ENCODE data around the gene PFKL.
"Not testable (repeated sequence)": the region's sequence is repeated elsewhere in the genome, so short reads cannot be mapped to it uniquely, and the experiment has no call there.

Gene PFKL

DNA sequence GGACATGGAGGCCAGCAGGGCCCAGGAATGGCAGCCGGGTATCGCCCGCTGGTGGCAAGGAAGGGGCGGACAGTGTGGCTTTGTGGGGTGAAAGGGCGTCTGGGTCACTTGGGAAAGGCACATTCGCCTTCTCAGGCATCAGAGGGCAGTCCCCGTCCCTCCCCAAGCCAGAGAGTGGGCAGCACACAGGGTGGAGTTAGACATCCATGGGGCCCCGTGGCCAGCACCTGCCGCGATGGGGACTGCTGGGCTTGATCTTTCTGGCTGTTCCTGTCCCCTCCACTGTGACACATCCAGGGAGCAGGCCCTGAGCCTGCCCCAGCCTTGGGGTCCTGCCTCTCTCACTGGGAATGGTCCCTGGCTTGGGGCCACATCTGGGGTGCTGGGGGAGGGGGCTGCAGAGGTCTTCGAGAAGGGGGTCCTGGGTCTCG lies 49.6 kb downstream of the PFKL start:
- FAIRE-seq: no peak

DNA sequence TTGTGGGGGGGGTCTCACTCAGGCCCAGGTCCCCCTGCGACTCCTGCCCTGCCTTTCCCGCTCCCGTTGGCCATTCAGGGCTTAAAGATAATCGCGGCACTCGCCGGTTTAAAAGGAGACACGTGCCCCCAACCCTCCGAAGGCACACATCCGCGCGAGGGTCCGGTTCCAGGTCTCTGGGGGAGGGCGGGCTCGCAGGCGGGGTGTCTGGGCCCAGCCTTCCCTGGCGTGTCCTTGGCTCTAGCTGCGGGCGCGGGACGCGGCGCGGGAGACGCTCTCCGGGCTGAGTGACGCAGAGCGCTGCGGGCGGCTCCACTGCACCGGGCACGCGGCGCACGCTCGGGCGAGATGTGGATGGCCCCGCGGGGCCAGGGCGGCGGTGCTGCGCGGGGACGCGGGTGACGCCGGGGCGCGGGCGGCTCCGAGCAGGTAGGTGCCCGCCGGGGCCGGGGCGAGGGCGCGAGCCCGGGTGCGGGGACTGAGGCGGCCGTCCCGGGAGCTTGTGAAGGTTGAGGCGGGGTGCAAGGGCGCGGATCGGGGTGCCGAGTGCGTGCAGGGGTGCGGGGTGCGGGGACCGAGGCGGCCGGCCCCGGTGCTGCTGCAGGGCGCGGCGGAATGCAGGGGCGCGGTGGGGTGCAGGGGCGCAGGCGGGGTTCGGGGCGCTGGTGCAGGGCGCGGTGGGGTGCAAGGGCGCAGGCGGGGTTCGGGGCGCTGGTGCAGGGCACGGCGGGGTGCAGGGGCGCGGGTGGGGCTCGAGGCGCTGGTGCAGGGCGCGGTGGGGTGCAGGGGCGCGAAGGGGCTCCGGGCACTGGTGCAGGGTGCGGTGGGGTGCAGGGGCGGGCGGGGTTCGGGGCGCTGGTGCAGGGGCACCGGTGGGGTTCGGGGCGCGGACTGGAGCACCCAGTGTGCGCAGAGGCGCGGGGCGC lies 50.3 kb downstream of the PFKL start:
- FAIRE-seq: no peak

DNA sequence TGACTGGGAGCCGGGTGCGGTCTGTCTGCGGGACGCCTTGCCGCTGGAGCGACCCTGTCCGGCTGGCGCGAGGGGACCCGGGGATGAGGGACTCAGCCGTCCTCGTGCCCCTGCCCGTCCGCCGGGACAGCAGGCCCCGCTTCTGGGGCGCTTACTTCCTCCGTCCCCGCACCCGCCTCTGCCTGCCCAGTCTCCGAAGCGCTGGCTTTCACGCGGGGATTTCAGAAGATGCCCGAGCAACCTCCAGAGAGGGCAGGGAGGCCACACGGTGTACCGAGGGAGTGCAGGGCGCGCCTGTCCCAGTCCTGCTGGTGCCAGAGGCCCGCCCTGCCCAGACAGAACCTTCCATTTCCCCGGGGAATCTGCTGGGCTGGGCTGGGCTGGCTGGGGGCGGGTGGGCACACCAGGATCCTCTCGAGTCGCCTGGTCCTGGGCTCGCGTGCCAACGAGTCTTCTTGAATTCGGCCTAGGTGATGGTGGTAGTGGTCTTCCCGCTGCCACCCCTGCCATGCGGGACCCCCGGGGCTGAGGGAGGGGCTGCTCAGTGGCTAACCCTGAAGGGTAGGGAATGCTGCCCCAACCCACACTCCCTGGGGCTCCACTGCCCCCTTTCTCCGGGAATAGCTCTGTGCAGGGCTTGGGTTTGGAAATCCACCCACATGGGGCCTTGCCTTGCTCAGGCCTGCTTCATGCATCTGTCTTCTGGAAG lies 51.1 kb downstream of the PFKL start:
- no peak for FAIRE-seq

DNA sequence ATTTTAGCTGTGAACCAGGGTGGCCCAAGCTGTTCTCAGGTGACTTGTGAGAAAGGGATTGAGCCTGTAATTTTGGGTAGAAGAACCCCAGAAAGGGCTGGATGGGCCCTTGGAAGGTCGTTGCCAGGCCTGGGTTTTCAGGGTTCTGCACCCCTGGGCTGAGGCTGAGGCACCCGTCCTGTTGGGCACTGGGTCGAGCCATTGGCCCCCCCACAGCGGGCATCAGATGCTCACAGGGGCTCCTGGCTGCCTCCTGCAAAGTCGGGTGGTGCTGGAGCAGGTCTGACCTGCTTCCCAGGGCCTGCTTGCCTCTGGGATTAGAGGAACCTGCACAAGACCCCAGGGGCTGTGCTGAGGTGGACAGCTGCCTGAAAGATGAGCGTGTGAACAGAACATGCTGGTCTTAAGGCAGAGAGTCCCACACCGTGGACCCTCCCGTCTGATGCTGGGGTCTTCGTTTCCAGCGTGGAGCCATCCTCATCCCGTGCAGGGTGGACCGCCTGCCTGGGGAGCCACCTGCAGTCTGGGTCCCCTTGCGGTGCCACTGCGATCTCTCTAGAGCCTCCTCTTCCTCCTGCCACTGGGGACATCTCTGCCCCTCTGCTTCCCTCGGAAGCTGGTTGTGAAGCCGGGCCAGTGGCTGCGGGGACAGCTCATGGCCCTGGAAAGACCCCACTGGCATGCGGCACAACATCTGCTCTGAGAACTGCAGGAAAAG lies 51.8 kb downstream of the PFKL start:
- no peak for FAIRE-seq

DNA sequence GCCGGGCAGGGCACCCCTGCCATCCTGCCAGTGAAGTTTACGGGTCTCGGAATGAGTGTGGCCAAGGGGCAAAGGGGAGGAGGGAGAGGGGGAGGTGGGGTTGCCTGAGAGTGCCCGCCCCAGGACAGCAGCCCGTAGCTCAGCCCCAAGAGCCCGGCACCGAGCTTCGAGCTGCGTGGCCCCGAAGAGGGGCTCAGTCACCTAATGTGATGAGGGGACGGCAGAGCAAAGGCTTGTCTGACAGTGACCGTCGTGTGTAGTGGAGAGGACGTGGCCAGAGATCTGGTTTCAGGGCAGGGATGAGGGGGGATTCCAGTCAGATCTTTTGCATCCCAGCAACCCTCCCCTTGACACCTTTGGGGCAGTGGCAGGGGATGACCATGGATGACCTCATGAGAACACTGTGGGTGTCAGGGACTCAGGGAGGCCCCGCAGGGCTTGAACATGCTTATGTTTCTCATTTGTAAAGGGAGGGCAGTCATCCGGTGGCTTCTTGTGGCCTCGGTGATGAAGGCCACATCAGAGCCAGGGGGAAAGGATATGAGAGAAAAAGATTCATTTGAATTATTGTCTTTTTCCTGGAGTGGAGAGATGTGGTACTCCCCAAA lies 52.5 kb downstream of the PFKL start:
- FAIRE-seq: no peak

DNA sequence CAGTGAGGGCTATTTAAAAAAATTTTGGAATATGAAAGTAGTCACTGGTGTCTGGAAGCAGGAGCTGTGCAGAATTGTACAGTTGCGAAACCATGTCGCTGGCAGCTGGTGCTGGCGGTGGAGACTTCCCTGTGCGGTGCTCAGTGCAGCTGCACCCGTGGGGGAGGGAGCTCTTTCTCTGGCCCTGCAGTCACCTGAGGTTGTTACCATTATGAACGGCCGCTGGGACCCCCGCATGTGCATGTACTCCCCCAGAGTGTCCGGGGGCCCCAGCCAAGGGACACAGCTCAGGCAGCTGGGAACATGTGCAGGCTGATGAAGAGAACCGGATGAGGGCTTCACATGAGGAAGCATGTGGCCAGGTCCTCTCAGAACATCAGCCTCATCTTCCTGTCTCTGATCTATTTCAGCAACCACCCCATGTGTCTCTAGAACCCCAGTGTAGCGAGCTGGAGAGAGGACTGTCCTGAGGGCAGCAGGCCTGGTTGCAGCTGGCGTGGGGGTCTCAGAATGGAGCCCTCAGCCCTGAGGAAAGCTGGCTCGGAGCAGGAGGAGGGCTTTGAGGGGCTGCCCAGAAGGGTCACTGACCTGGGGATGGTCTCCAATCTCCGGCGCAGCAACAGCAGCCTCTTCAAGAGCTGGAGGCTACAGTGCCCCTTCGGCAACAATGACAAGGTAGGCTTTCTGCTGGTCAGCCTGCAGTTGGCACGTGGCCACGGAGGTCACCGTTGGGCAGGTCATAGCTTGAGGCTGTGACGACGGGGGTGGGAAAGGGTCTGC lies 53.5 kb downstream of the PFKL start, which contains the start of gene TRPM2:
TRPM2 (plus strand) TSS at position 431 of the 780 bp plus-strand sequence; CDS start at position 511, 80 bp downstream.
- no peak for FAIRE-seq

DNA sequence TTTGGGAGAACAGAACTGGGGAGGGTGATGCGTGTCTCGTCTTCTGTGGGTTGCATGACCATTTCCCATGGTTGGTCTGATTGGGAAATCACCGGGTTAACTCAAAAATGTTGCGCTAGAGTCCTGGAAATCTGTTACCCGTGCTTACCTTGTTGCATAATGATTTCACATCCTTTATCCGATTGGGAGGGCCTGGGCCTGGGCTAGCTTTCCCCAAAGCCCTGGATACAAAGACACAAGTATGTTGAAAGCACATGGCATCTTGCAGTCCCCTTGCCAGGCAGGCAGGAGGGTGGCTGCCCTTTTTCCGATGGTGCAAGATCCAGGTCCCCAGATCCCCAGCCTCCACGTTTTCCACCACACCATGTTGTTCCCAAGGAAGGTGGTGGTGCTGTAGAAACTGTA lies 54.1 kb downstream of the PFKL start:
- FAIRE-seq: no peak

DNA sequence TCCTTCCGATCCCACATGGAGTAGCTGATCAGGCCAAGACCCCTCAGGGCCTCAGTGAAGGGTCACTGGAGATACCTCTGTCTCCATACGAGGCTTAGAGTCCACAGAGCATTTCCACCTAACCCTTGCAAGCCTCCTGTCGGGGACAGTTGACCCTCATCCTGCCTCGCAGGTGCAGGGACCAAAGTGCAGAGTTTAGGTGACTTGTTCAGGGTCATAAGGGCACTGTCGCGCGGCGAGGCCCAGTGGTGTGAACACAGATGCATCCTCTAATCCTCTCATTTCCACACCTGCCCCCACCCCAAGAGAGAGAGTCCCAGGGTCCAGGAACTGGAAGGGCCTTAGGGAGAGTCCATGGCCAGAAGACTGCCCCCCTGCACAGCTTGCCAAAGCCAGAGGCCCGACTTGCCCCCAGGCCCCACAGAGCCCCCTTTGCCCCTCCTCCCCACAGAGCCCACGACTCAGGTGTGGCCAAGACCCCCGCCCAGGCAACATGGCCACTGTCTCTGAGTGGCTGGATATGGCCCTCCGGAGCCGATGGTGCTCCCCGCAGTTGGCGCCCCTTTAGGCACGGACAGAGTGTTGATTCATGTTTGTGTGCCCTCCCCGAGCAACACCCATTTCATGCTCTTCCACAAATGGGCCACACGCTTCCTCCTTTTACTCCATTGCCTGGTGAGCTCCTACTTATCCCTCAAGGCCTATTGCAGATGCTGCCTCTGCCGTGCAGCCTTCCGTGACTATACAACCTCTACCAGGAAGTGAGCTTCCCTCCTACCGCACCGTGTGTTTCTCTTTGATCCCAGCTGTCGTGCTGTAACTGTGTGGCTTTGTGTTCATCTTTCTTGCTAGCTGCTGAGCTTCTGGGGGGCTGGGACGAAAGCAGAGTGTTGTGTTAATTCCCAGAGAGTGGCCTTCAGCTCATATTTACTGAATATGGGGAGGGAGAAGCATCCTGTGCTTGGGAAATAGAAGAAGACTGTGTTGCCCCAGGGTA lies 55.2 kb downstream of the PFKL start:
- no peak for FAIRE-seq

DNA sequence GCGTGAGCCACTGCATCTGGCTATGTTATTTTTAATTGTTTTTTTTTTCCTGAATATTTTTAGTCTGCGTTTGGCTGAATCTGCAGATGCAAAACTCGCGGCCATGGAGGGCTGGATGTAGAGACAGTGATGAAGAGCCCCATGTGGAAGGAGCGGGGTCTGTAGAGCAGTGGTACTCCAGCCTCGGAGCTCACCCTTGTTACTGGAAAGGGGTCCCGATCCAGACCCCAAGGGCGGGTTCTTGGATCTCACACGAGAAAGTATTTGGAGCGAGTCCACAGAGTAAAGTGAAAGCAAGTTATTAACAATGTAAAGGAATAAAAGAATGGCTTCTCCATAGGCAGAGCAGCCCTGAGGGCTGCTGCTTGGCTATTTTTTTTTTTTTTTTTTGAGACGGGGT lies 56.3 kb downstream of the PFKL start:
- no peak for FAIRE-seq

DNA sequence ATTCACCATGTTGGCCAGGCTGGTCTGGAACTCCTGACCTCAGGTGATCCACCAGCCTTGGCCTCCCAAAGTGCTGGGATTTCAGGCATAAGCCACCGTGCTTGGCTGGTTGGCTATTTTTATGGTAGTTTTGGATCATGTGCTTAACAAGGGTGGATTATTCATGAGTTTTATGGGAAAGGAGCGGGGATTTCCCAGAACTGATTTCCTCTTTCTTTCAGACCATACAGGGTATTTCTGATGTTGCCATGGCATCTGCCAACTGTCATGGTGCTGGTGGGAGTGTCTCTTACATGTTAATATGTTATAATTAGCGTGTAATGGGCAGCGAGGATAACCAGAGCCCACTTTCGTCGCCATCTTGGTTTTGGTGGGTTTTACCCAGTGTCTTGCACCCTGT lies 56.8 kb downstream of the PFKL start:
- no peak for FAIRE-seq

DNA sequence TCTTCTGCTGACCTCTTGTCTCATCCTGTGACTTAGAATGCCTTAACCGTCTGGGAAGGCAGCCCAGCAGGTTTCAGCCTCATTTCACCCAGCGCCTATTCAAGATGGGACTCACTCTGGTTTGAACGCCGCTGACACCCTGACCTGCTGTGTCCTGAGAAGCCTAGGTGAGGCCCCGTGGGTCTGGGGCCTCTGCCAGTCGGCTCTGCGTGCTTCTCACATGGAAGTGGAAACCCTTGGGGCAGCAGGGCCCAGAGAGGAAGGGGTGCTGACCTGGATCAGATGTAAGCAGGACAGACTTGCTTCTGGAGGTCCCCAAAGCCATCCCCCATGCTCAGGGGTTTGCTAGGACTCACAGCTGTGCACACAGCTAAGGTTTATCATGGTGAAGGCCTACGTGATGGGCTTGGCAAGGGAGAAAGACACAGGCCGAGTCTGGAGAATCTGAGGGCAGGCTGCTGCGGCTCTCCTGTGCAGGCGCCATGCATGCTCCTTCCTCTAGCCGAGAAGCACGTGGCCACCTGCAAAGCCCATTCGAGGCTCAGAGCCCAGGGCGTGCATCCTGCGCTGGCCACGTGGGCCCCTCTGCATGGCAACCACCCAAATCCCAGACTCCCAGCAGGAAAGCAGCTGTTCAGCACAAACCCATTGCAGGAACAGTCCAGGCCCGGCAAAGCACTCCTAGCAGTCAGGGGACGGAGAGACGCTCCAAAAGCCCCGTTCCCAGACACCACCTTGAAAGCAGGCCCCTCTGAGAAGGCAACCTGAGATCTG lies 57.4 kb downstream of the PFKL start:
- FAIRE-seq: no peak

DNA sequence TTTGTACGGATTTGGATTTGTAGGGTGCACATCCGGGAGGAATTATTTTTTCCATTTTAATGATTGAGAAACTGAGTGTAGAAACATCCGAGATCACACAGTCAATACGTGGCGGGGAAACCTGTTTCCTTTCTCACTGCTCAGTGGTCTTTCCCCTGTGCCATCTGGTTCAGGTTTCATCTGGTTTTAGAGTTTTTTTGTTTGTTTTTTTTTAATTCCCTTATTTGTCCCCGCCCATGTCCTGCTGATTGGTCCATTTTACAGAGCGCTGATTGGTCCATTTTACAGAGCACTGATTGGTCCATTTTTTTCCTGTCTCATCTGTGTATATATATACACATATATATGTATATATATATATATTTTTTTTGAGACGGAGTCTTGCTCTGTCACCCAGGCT lies 59.5 kb downstream of the PFKL start:
- FAIRE-seq: no peak

DNA sequence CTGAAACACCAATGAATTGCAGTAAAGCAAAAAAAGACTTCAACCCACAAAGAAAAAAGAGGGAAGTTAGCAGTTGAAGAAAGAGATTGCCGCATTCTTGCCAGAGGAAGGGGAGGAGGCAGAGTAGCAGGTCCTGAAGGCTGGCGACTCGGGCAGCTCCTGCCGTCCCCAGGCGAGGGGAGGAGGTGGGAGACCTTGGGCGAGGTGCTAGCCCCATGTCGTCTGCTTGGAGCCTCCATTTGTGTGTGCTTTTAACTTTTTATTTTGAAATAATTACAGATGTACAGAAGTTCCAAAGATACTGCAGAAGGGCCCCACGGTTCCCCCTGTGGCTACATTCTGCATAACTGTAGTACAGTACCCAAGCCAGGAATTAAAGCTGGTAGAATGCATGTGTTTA lies 60.3 kb downstream of the PFKL start:
- no peak for FAIRE-seq

DNA sequence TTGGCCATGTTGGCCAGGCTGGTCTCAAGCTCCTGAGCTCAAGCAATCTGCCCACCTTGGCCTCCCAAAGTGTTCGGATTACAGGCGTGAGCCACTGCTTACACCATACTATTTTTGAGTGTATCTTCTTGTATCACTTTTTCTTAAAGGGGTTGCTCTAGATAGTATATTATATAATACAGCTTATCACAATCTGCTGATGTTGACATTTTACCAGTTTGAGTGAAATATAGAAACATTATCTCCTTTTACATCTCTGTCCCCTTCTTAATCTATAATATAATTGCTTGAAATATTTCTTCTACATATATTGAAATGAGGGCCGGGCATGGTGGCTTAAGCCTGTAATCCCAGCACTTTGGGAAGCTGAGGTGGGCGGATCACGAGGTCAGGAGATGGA lies 62.0 kb downstream of the PFKL start:
- FAIRE-seq: not testable (repeated sequence)

DNA sequence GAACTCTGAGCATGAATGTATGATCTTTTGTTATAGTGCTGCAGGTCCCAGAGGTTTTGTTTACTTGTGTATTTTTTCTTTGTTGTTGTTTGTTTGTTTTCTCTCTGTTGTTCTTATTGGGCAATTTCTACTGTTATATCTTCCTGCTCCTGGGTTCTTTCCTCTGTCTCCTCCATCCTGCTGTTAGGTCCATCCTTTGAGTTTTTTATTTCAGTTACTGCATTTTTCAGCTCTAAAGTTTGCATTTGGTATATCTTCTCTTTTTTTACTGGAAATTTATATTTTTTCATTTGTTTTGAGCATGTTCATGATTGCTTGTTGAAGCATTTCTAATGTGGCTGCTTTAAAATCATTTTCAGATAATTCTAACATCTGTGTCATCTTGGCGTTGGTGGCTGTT lies 63.4 kb downstream of the PFKL start:
- no peak for FAIRE-seq

DNA sequence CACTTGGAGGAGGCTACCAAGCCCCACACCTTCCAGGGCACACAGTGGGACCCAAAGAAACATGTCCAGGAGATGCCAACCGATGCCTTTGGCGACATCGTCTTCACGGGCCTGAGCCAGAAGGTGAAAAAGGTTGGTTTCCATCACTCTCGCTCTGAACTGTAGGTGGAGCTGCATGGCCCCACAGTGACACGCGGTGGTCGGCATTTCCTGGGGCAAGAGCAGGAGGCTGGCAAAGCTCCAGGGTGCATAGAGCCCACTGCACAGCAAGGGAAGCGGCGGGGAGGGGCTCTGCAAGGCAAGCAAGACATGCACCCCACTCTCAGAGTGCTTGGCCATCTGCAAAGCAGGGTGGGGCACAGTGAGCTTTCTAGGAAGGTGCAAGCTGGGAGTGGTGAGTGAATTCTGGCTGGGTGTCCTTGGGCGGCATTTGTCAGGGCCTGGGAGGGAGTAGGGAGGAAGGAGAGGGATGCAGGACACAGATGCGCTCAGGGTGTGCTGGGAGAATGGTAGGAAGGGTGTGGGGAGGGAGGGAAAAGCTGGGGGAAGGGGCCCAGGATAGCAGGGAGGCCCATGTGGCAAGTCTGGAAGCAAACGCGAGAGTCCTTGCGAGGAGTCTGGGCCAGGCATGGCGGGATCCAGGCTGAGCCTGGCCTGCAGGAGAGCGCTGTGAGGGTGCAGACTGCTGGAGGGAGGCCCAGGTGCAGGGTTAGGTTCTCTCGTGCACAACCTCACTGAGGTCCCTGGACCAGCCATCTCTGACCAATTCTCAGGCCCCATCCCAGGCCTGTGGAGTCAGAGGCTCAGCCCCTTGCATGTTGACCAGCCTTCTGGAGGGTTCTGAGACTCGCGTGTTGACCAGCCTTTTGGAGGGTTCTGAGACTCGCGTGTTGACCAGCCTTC lies 64.5 kb downstream of the PFKL start:
- no peak for FAIRE-seq

DNA sequence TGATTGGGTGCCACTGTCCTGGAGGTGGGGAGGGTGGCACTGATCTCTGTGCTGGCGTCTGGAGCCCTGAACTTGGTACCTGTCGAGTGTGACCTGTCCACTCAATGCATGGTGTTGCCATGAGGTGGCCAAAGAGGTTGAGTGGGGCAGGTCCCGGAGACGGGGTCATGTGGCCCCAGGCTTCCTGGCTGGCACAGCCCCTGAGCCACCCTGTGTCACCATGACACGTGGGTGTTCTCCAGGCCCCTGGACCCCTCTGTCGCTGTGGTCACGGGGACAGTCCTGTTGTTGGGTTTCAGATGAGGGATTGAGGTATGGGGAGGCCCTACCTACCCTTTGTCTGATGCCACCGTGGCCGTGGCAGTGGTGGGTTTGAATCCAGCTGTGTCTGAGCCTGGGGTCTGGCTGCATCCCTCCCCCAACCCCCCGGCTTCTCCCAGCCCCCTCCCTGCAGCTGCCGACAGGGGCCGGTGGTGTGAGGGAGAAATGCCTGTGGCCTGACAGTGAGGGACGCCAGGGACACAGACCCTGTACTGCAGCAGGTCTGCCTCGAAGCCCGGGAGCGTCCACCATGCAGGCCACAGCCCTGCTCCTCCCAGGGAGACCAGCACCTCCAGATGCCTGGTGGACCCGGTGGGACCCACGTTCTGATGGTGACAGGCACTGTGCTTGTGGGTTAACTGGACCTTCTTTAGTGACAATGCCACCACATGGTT lies 65.6 kb downstream of the PFKL start:
- FAIRE-seq: no peak

DNA sequence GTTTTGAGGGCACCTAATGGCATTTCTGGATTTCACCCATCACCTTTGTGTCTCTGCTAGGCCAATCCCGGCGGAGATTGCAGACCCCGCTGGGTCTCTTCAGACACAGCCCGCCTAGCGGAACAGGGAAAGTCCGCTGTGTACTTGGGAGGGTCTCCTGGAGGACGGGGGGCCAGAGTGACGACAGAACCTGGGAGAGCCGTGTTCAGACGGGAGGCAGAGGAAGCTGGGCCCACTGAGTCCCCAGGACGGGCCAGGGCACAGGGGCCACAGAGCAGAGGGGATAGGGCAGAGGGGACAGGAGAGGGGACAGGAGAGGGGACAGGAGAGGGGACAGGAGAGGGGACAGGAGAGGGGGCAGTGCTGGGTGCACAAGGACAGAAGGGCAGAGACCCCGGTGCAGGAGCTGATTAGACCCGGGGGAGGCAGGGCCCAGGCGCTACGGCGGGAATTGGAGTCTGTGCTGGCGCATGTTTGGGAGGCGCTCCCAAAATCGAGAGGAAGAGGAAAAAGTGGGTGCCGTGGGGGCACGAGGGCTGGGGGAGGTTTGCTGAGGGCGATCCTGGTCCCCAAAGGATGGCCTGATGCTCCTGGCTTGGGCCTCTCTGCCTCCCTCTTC lies 66.2 kb downstream of the PFKL start:
- no peak for FAIRE-seq
